LNCaP clone FGC (cell line): ENCODE measurements around the gene EXOC6.
A peak's percentile ranks its signal among the peaks of the same experiment; 100 is the strongest.

Source experiments
- DNase-seq: peaks from one replicate; pipeline ENCODE4 v3.0.0-alpha.2; 2011; ENCODE audit warnings: low read depth
- H3K4me3 ChIP-seq: 2 replicates; pipeline ENCODE4 v1.5.1; 2011; ENCODE audit warnings: mild to moderate bottlenecking, low read depth, low read length, control low read depth
- CTCF ChIP-seq: IDR thresholded peaks from 2 replicates; pipeline ENCODE4 v1.5.1; 2012; ENCODE audit warnings: mild to moderate bottlenecking; ENCODE audit not compliant: control insufficient read depth, insufficient read depth; ENCODE audit errors: extremely low read depth

EXOC6 gene

DNA sequence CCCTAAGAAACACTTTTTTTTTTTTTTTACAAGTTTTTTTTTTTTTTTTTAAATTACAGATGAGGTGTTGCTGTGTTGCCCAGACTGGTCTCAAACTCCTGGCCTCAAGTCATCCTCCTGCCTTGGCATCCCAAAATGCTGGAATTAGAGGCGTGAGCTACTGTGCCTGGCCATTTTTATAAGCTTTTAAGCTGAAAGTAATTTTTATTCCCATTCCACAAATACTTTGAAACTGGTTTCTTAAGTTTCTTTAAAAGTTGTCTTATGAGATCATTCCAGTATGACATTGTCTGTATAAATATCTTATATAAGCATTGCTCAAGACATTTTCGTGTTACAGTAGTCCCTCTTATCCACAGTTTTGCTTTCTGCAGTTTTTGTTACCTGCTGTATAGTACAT, 150.9 kb downstream of the EXOC6 start:
- DNase-seq = no peak
- no peak overlapping the region for H3K4me3 ChIP-seq
- no peak for TF ChIP-seq CTCF

DNA sequence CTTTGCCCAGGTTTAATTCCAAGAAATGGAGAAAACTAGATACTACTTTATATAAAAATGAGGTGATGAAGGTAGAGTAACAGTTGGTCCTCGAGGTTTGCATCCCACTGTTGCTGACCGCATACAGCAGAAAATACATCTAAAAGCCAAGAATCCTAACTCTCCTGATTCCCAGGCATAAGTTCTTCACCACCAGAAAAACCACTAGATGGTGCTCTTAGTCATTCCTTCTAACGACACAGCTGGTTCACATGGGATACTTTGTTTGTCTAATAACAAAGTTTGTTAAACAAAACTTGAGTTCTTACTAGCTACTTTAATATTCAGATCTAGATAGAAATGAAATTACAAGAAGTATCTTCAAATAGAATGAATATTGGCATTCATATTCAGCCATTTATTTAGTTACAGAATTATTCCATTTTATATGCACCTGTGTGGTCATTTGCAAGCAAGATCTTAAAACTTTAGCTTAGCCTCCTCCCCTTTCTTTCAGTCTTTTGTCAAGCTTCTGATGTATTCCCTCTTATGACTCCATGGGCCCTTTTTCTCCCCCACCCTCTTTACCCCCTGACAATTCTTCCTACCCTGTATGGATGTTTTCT, 158.2 kb downstream of the EXOC6 start:
- TF ChIP-seq CTCF = peak; percentile 69
- DNase-seq = peak; percentile 38

GRCh38 chr10:93015722-93016121, 167.4 kb downstream of the EXOC6 start:
- no peak for TF ChIP-seq CTCF
- DNase-seq = no peak
- H3K4me3 ChIP-seq = no peak overlapping the region

More for the DNA sequence above, 158.2 kb downstream of the EXOC6 start:
- H3K4me3 ChIP-seq = no peak overlapping the region

GRCh38 chr10:93023013-93023650, 174.8 kb downstream of the EXOC6 start:
- DNase-seq = no peak
- TF ChIP-seq CTCF = no peak
- no peak overlapping the region for H3K4me3 ChIP-seq

- no peak for TF ChIP-seq CTCF
- H3K4me3 ChIP-seq = no peak overlapping the region
- peak; percentile 59 for DNase-seq
These were observed 177.8 kb downstream of the EXOC6 start for GRCh38 chr10:93026072-93026471.

DNA sequence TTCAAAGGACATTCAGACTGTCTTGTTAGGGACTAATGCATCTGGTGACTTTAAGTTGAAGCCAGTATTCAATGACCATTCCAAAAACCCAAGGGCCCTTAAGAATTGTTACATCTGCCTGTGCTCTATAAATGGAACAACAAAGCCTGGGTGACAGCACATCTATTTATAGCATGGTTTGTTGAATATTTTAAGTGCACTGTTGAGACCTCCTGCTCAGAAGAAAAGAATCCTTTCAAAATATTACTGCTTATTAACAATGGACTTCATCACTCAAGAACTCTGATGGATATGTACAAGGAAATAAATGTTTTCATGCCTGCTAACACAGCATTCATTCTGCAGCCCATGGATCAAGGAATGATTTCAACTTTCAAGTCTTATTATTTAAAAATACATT, 179.2 kb downstream of the EXOC6 start:
- DNase-seq = no peak
- no peak overlapping the region for H3K4me3 ChIP-seq

More for the DNA sequence above, 179.2 kb downstream of the EXOC6 start:
- no peak for TF ChIP-seq CTCF
